ENCODE data around the gene ZNF543. TPM values are rescaled to one million over a fixed set of nuclear protein-coding genes. Genes with fewer than 3 reads are reported as not detected.

The ZNF543 gene
- total RNA-seq, 1 experiment from 2014 or later = 10.6 TPM

- Histone ChIP-seq H3K4me3 (ENCODE audit: low read depth, low read length, poor library complexity, severe bottlenecking) (peak overlapping the region; percentile 73), H3K27ac (ENCODE audit: low read depth, low read length, poor library complexity, severe bottlenecking) (peak overlapping the region; percentile 83), H3K4me1 (ENCODE audit: insufficient read depth, low read length, poor library complexity, severe bottlenecking) (no peaks in the 10 kb centered on the region), H3K9me3 (ENCODE audit: low read depth, low read length, poor library complexity, severe bottlenecking) (peaks cover 4% of the 10 kb centered on the region), H3K36me3 (ENCODE audit: insufficient read depth, low read length, poor library complexity, severe bottlenecking) (peaks cover 8% of the 10 kb centered on the region), H3K27me3 (replicated peaks; ENCODE audit: insufficient read depth, low read depth, low read length, poor library complexity) (no peaks in the 10 kb centered on the region)
- intact Hi-C loops (cut with micrococcal nuclease; ENCODE audit: unreplicated experiment) = loop anchor here (2.0 kb wide), 1 partner anchor 26 kb away; the partner anchor contains the start of gene ZNF548
- ChIA-PET POLR2A (ENCODE audit: low non-redundant PET) (no interaction called here), CTCF (interaction anchor here (1.7 kb wide), 1 partner anchor 27 kb away, joined by 4 read pairs; the partner anchor contains the start of gene ZNF548)
- BruUV-seq (replicated peaks) = no TSS peak
- TF ChIP-seq EZH2 (IDR thresholded peaks at IDR 0.05; ENCODE audit: borderline replicate concordance, low read depth, low read length, poor library complexity, severe bottlenecking) (no peak), CTCF (conservative IDR thresholded peaks at IDR 0.05; ENCODE audit: low read depth, low read length) (no peak)
- no peak for DNase-seq (ENCODE audit: low spot score)
Observed at GRCh38 chr19:57362419-57362818, 42.1 kb downstream of the ZNF543 start.

GRCh38 chr19:57362997-57363687 lies 42.9 kb downstream of the ZNF543 start, which contains the start of the genes TRAPPC2B and ZNF547:
TRAPPC2B (plus strand) TSS chr19:57363551; CDS start chr19:57364834, 1,283 bp downstream.
ZNF547 (plus strand) TSS chr19:57363551; CDS start chr19:57368556, 5,005 bp downstream.
- ChIA-PET POLR2A (ENCODE audit: low non-redundant PET) (no interaction called here), CTCF (interaction anchor here (1.7 kb wide), 1 partner anchor 26 kb away, joined by 4 read pairs; the partner anchor contains the start of gene ZNF548)
- Histone ChIP-seq H3K4me1 (ENCODE audit: insufficient read depth, low read length, poor library complexity, severe bottlenecking) (no peaks in the 10 kb centered on the region), H3K36me3 (ENCODE audit: insufficient read depth, low read length, poor library complexity, severe bottlenecking) (peaks cover under 1% of the 10 kb centered on the region), H3K27ac (ENCODE audit: low read depth, low read length, poor library complexity, severe bottlenecking) (peak within 1 kb of the TSS; percentile 83), H3K27me3 (replicated peaks; ENCODE audit: insufficient read depth, low read depth, low read length, poor library complexity) (no peaks in the 10 kb centered on the region), H3K9me3 (ENCODE audit: low read depth, low read length, poor library complexity, severe bottlenecking) (no peaks in the 10 kb centered on the region), H3K4me3 (ENCODE audit: low read depth, low read length, poor library complexity, severe bottlenecking) (peak within 1 kb of the TSS; percentile 73)
- peak; percentile 100 for DNase-seq (ENCODE audit: low spot score)
- TF ChIP-seq EZH2 (IDR thresholded peaks at IDR 0.05; ENCODE audit: borderline replicate concordance, low read depth, low read length, poor library complexity, severe bottlenecking) = no peak
- no peak for TF ChIP-seq CTCF (conservative IDR thresholded peaks at IDR 0.05; ENCODE audit: low read depth, low read length)
- intact Hi-C loops (cut with micrococcal nuclease; ENCODE audit: unreplicated experiment) = loop anchor here (2.0 kb wide), 1 partner anchor 26 kb away; the partner anchor contains the start of gene ZNF548
- BruUV-seq (replicated peaks) = no TSS peak

- H3K4me1 ChIP-seq (ENCODE audit: insufficient read depth, low read length, poor library complexity, severe bottlenecking) = no peaks in the 10 kb centered on the region
- intact Hi-C loops (cut with micrococcal nuclease; ENCODE audit: unreplicated experiment) = loop anchor here (2.0 kb wide), 1 partner anchor 25 kb away; the partner anchor contains the start of gene ZNF548
- TF ChIP-seq CTCF (conservative IDR thresholded peaks at IDR 0.05; ENCODE audit: low read depth, low read length) = no peak
- TF ChIP-seq EZH2 (IDR thresholded peaks at IDR 0.05; ENCODE audit: borderline replicate concordance, low read depth, low read length, poor library complexity, severe bottlenecking) = no peak
Observed at GRCh38 chr19:57363688-57364181, 43.5 kb downstream of the ZNF543 start.

More at GRCh38 chr19:57363688-57364181, 43.5 kb downstream of the ZNF543 start:
- POLR2A ChIA-PET (ENCODE audit: low non-redundant PET) = no interaction called here
- Histone ChIP-seq H3K36me3 (ENCODE audit: insufficient read depth, low read length, poor library complexity, severe bottlenecking) (no peaks in the 10 kb centered on the region), H3K27ac (ENCODE audit: low read depth, low read length, poor library complexity, severe bottlenecking) (peak overlapping the region; percentile 82), H3K9me3 (ENCODE audit: low read depth, low read length, poor library complexity, severe bottlenecking) (no peaks in the 10 kb centered on the region), H3K27me3 (replicated peaks; ENCODE audit: insufficient read depth, low read depth, low read length, poor library complexity) (no peaks in the 10 kb centered on the region), H3K4me3 (ENCODE audit: low read depth, low read length, poor library complexity, severe bottlenecking) (peak overlapping the region; percentile 73)
- CTCF ChIA-PET = interaction anchor here (1.7 kb wide), 1 partner anchor 25 kb away, joined by 4 read pairs; the partner anchor contains the start of gene ZNF548
- DNase-seq (ENCODE audit: low spot score) = peak; percentile 8
- BruUV-seq (replicated peaks) = no TSS peak

Data from A673 (cell line).